Muscle of leg (tissue), 11 donors: ENCODE data around the gene CUX1. TPM values are rescaled to one million over a fixed set of nuclear protein-coding genes. Genes with fewer than 3 reads are reported as not detected.
A peak's percentile ranks its signal among the peaks of the same experiment; 100 is the strongest.

ENCODE experiments used
- DNase-seq: peaks from one replicate; pipeline ENCODE4 v3.0.0; 2013
- H3K27ac ChIP-seq: one replicate; pipeline ENCODE4 v1.5.1; 2013; ENCODE audit warnings: mild to moderate bottlenecking, low read length, control low read depth
- H3K27me3 ChIP-seq: one replicate; pipeline ENCODE4 v1.6.1; 2013; ENCODE audit warnings: low read length; ENCODE audit not compliant: control insufficient read depth, insufficient read depth
- H3K36me3 ChIP-seq: one replicate; pipeline ENCODE4 v1.6.1; 2013; ENCODE audit warnings: low read length; ENCODE audit not compliant: control insufficient read depth, insufficient read depth
- H3K4me1 ChIP-seq: one replicate; pipeline ENCODE4 v1.6.1; 2013; ENCODE audit warnings: low read length; ENCODE audit not compliant: control insufficient read depth, insufficient read depth
- H3K4me3 ChIP-seq: one replicate; pipeline ENCODE4 v1.5.1; 2013; ENCODE audit warnings: low read length, control low read depth
- H3K9me3 ChIP-seq: replicated peaks from 2 replicates; pipeline ENCODE4 v1.6.1; 2013; ENCODE audit warnings: low read depth, low read length; ENCODE audit not compliant: control insufficient read depth
- WGBS: methylation state at CpG from one replicate; pipeline ENCODE4 v1.1.5; 2013; ENCODE audit warnings: missing lambda C conversion rate; ENCODE audit not compliant: insufficient coverage; 5-methylcytosine and 5-hydroxymethylcytosine counted together
- polyA plus RNA-seq, 8 donors: library from polyadenylated mRNA; unstranded; fragments of 120-200 nt; gene quantifications; one replicate each; pipeline versions ENCODE4 v1.2.1 to v1.2.3, GENCODE V29; 2013; ENCODE audit warnings: inconsistent platforms in 1 of 8, low replicate concordance in 1 of 8; ENCODE audit not compliant: insufficient read length in 8 of 8, insufficient read depth in 1 of 8
- total RNA-seq: library from RNA; stranded (reverse); fragments of 120-200 nt; gene quantifications from one replicate; pipeline ENCODE4 v1.2.4, GENCODE V29; 2013

Gene CUX1
- total and polyA plus RNA-seq, 9 donors, result 29.4 to 46.9 (median 40.8) TPM

GRCh38 chr7:102270178-102270887 lies 452.9 kb downstream of the CUX1 start:
- H3K9me3 ChIP-seq, result no peaks in the 10 kb centered on the region
- WGBS, result 56% methylated on average over 10 of the region's 13 CpGs
- H3K27me3 ChIP-seq, result no peaks in the 10 kb centered on the region
- no peak overlapping the region for H3K27ac ChIP-seq
- H3K36me3 ChIP-seq, result no peaks in the 10 kb centered on the region
- H3K4me1 ChIP-seq, result peaks cover 14% of the 10 kb centered on the region
- no peak overlapping the region for H3K4me3 ChIP-seq
- peak; percentile 70 for DNase-seq

GRCh38 chr7:102271158-102271798 lies 453.9 kb downstream of the CUX1 start:
- H3K27me3 ChIP-seq, result no peaks in the 10 kb centered on the region
- no peak overlapping the region for H3K4me3 ChIP-seq
- 97% methylated on average over 6 of the region's 10 CpGs for WGBS
- H3K4me1 ChIP-seq, result peaks cover 14% of the 10 kb centered on the region
- H3K27ac ChIP-seq, result no peak overlapping the region
- DNase-seq, result no peak
- no peaks in the 10 kb centered on the region for H3K9me3 ChIP-seq
- H3K36me3 ChIP-seq, result no peaks in the 10 kb centered on the region

- Histone ChIP-seq H3K36me3 (no peaks in the 10 kb centered on the region), H3K4me3 (no peak overlapping the region), H3K4me1 (peaks cover 14% of the 10 kb centered on the region), H3K27ac (no peak overlapping the region), H3K27me3 (no peaks in the 10 kb centered on the region), H3K9me3 (no peaks in the 10 kb centered on the region)
- peak; percentile 72 for DNase-seq
- 36% methylated on average over 19 of the region's 21 CpGs for WGBS
These were observed 454.9 kb downstream of the CUX1 start for GRCh38 chr7:102272075-102272916.

GRCh38 chr7:102272917-102273748 lies 455.7 kb downstream of the CUX1 start:
- peaks cover 14% of the 10 kb centered on the region for H3K4me1 ChIP-seq
- 82% methylated on average over 12 of the region's 16 CpGs for WGBS
- H3K9me3 ChIP-seq, result no peaks in the 10 kb centered on the region
- no peaks in the 10 kb centered on the region for H3K36me3 ChIP-seq
- DNase-seq, result no peak
- H3K27me3 ChIP-seq, result no peaks in the 10 kb centered on the region
- no peak overlapping the region for H3K27ac ChIP-seq
- H3K4me3 ChIP-seq, result no peak overlapping the region

GRCh38 chr7:102273749-102274712 lies 456.6 kb downstream of the CUX1 start:
- WGBS, result 77% methylated on average over 18 of the region's 23 CpGs

GRCh38 chr7:102275123-102275703 lies 457.8 kb downstream of the CUX1 start:
- Histone ChIP-seq H3K4me1 (peaks cover 19% of the 10 kb centered on the region), H3K4me3 (no peak overlapping the region), H3K36me3 (no peaks in the 10 kb centered on the region), H3K9me3 (no peaks in the 10 kb centered on the region), H3K27ac (no peak overlapping the region), H3K27me3 (no peaks in the 10 kb centered on the region)
- WGBS, result 86% methylated on average over 10 of the region's 10 CpGs
- DNase-seq, result no peak

More at GRCh38 chr7:102273749-102274712, 456.6 kb downstream of the CUX1 start:
- Histone ChIP-seq H3K4me3 (no peak overlapping the region), H3K4me1 (peaks cover 14% of the 10 kb centered on the region), H3K27me3 (no peaks in the 10 kb centered on the region), H3K27ac (no peak overlapping the region), H3K9me3 (no peaks in the 10 kb centered on the region), H3K36me3 (no peaks in the 10 kb centered on the region)
- no peak for DNase-seq

GRCh38 chr7:102277901-102278300 lies 460.5 kb downstream of the CUX1 start:
- H3K36me3 ChIP-seq, result no peaks in the 10 kb centered on the region
- H3K27me3 ChIP-seq, result no peaks in the 10 kb centered on the region
- no peak overlapping the region for H3K4me3 ChIP-seq
- no peak for DNase-seq
- H3K9me3 ChIP-seq, result no peaks in the 10 kb centered on the region
- H3K27ac ChIP-seq, result no peak overlapping the region
- H3K4me1 ChIP-seq, result peaks cover 10% of the 10 kb centered on the region
- 62% methylated on average over 5 of the region's 10 CpGs for WGBS

- no peak overlapping the region for H3K27ac ChIP-seq
- peaks cover 21% of the 10 kb centered on the region for H3K4me1 ChIP-seq
- no peak overlapping the region for H3K4me3 ChIP-seq
- H3K27me3 ChIP-seq, result no peaks in the 10 kb centered on the region
- WGBS, result 38% methylated on average over 14 of the region's 23 CpGs
- no peaks in the 10 kb centered on the region for H3K36me3 ChIP-seq
- H3K9me3 ChIP-seq, result no peaks in the 10 kb centered on the region
- DNase-seq, result peak; percentile 75
These were observed 462.3 kb downstream of the CUX1 start for GRCh38 chr7:102279537-102280400.
